ENCODE results near the gene WTIP.

WTIP gene

GRCh38 chr19:34512254-34512822 lies 30.8 kb downstream of the WTIP start:
- Histone ChIP-seq H3K9me3 (no peaks in the 10 kb centered on the region), H3K36me3 (no peaks in the 10 kb centered on the region), H3K27me3 (no peaks in the 10 kb centered on the region; the same call in 1 of the 2 replicates), H3K4me3 (ENCODE audit: low read depth, low read length) (no peak overlapping the region), H3K4me1 (no peaks in the 10 kb centered on the region)
- DNase-seq, result no peak
- TF ChIP-seq, protein P1, sequence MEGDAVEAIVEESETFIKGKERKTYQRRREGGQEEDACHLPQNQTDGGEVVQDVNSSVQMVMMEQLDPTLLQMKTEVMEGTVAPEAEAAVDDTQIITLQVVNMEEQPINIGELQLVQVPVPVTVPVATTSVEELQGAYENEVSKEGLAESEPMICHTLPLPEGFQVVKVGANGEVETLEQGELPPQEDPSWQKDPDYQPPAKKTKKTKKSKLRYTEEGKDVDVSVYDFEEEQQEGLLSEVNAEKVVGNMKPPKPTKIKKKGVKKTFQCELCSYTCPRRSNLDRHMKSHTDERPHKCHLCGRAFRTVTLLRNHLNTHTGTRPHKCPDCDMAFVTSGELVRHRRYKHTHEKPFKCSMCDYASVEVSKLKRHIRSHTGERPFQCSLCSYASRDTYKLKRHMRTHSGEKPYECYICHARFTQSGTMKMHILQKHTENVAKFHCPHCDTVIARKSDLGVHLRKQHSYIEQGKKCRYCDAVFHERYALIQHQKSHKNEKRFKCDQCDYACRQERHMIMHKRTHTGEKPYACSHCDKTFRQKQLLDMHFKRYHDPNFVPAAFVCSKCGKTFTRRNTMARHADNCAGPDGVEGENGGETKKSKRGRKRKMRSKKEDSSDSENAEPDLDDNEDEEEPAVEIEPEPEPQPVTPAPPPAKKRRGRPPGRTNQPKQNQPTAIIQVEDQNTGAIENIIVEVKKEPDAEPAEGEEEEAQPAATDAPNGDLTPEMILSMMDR (IDR thresholded peaks at IDR 0.05; ENCODE audit: low read depth, low read length), result no peak

DNA sequence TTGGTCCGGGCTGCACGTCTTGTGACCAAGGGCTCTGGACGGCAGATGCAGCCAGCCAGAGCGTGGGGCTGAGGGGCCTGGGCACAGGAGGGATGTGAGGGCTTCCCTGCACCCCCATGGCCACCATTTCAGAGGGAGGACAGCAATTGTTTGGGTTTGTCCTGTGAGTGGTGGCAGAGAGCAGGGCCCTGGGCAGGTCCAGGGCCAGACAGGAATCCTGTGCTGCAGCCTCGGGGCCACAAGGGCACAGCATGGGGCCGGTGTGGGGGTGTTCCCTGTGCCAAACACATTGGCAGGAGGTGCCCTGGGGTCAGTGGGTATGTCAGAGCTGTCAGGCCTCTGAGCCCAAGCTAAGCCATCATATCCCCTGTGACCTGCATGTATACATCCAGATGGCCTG lies 32.2 kb downstream of the WTIP start:
- Histone ChIP-seq H3K27me3 (no peaks in the 10 kb centered on the region; the same call in 1 of the 2 replicates), H3K4me1 (no peaks in the 10 kb centered on the region), H3K9me3 (no peaks in the 10 kb centered on the region), H3K4me3 (ENCODE audit: low read depth, low read length) (no peak overlapping the region), H3K36me3 (no peaks in the 10 kb centered on the region)
- TF ChIP-seq, protein P1 (IDR thresholded peaks at IDR 0.05; ENCODE audit: low read depth, low read length), result no peak
- no peak for DNase-seq

GRCh38 chr19:34519602-34520001 lies 38.0 kb downstream of the WTIP start:
- no peak for DNase-seq
- H3K27me3 ChIP-seq, result peaks cover 3% of the 10 kb centered on the region; the same call in 1 of the 2 replicates
- TF ChIP-seq, protein P1 (IDR thresholded peaks at IDR 0.05; ENCODE audit: low read depth, low read length), result no peak

GRCh38 chr19:34523408-34523807 lies 41.9 kb downstream of the WTIP start:
- Histone ChIP-seq H3K9me3 (no peaks in the 10 kb centered on the region), H3K4me1 (no peaks in the 10 kb centered on the region), H3K27me3 (peaks cover 10% of the 10 kb centered on the region), H3K4me3 (ENCODE audit: low read depth, low read length) (no peak overlapping the region), H3K36me3 (no peaks in the 10 kb centered on the region)
- TF ChIP-seq, protein P1 (IDR thresholded peaks at IDR 0.05; ENCODE audit: low read depth, low read length), result no peak
- DNase-seq, result no peak

More at GRCh38 chr19:34519602-34520001, 38.0 kb downstream of the WTIP start:
- H3K9me3 ChIP-seq, result no peaks in the 10 kb centered on the region
- no peaks in the 10 kb centered on the region for H3K4me1 ChIP-seq
- no peaks in the 10 kb centered on the region for H3K36me3 ChIP-seq
- no peak overlapping the region for H3K4me3 ChIP-seq (ENCODE audit: low read depth, low read length)

- Histone ChIP-seq H3K9me3 (no peaks in the 10 kb centered on the region), H3K4me3 (ENCODE audit: low read depth, low read length) (no peak overlapping the region), H3K36me3 (no peaks in the 10 kb centered on the region), H3K4me1 (no peaks in the 10 kb centered on the region), H3K27me3 (peaks cover 15% of the 10 kb centered on the region)
- TF ChIP-seq, protein P1 (IDR thresholded peaks at IDR 0.05; ENCODE audit: low read depth, low read length), result no peak
- no peak for DNase-seq
These were observed 43.4 kb downstream of the WTIP start for GRCh38 chr19:34525001-34525400.

GRCh38 chr19:34534206-34534605 lies 52.6 kb downstream of the WTIP start:
- Histone ChIP-seq H3K27me3 (peaks cover 10% of the 10 kb centered on the region), H3K9me3 (no peaks in the 10 kb centered on the region), H3K36me3 (no peaks in the 10 kb centered on the region), H3K4me3 (ENCODE audit: low read depth, low read length) (no peak overlapping the region), H3K4me1 (no peaks in the 10 kb centered on the region)
- TF ChIP-seq, protein P1 (IDR thresholded peaks at IDR 0.05; ENCODE audit: low read depth, low read length), result no peak
- no peak for DNase-seq
